ENCODE measurements around the gene LCN10. TPM values are rescaled to one million over a fixed set of nuclear protein-coding genes. Genes with fewer than 3 reads are reported as not detected.

Gene LCN10
- total RNA-seq, 1 experiment from 2014 or later = 1.5 TPM

GRCh38 chr9:136701668-136702053, 41.1 kb downstream of the LCN10 start:
- Mint-ChIP-seq H3K9me3 (no peaks in the 10 kb centered on the region; a peak in 1 of 5 replicates), H3K4me1 (peaks cover 7 to 17% of the 10 kb centered on the region in 2 experiments)
- no peak for DNase-seq

More at GRCh38 chr9:136701668-136702053, 41.1 kb downstream of the LCN10 start:
- Mint-ChIP-seq H3K36me3 (ENCODE audit: insufficient read depth in 1 of 3, low read depth in 3 of 3) (no peaks in the 10 kb centered on the region), H3K27ac (peak overlapping the region in 1 of 3 experiments; percentile 35; a peak in 1 of 7 replicates), H3K4me3 (0 out of 5 replicates have a peak overlapping the region, but pooled peaks of 1 of the 2 experiments have one; percentile 29), H3K27me3 (ENCODE audit: low read depth) (peaks cover 48% of the 10 kb centered on the region)
- H2BK5ac ChIP-seq (ENCODE audit: insufficient read length, low read length) = no peak overlapping the region
- no peak overlapping the region for H2BK12ac ChIP-seq (ENCODE audit: insufficient read length, low read depth, low read length)
- H4K5ac ChIP-seq (ENCODE audit: insufficient read length, low read depth, low read length) = no peak overlapping the region
- no peak overlapping the region for H4K91ac ChIP-seq (ENCODE audit: insufficient read length, low read depth, low read length)
- H3K56ac ChIP-seq (ENCODE audit: insufficient read length, low read depth, low read length) = no peak overlapping the region
- H2BK15ac ChIP-seq (ENCODE audit: low read depth, low read length) = no peak overlapping the region
- peak overlapping the region; percentile 35 for H3K4me2 ChIP-seq (ENCODE audit: insufficient read depth, insufficient read length, low read length)
- no peak overlapping the region for H3T11ph ChIP-seq (ENCODE audit: low read length)
- no peaks in the 10 kb centered on the region for H3K79me1 ChIP-seq (ENCODE audit: insufficient read depth, low read depth, low read length, poor library complexity, severe bottlenecking)
- H3K27ac ChIP-seq (ENCODE audit: insufficient read length, low read depth, low read length) = no peak overlapping the region
- no CpG with 5 or more reads among the region's 10 CpGs for WGBS (ENCODE audit: extremely low coverage, insufficient read length, low lambda C conversion rate)
- H2BK120ac ChIP-seq (ENCODE audit: low read depth, low read length, poor library complexity, severe bottlenecking) = peak overlapping the region; percentile 80
- H3K4ac ChIP-seq (ENCODE audit: low read depth, low read length) = no peak overlapping the region
- no peak overlapping the region for H3K14ac ChIP-seq (ENCODE audit: insufficient read depth, low read length)
- H4K20me1 ChIP-seq (ENCODE audit: control insufficient read depth, insufficient read depth, insufficient read length) = no peaks in the 10 kb centered on the region
- H3K27me3 ChIP-seq (ENCODE audit: insufficient read depth, low read length) = no peaks in the 10 kb centered on the region
- no peak overlapping the region for H2AK5ac ChIP-seq (ENCODE audit: insufficient read length, low read length)
- H3K23me2 ChIP-seq (ENCODE audit: insufficient read length, low read depth, low read length, poor library complexity, severe bottlenecking) = no peaks in the 10 kb centered on the region
- no peak overlapping the region for H3K9ac ChIP-seq (ENCODE audit: extremely low read depth, insufficient read length, low read length)
- H2AFZ ChIP-seq (ENCODE audit: low read length) = no peak overlapping the region
- no peak overlapping the region for H3K18ac ChIP-seq (ENCODE audit: insufficient read length, low read depth, low read length)
- no peak overlapping the region for H2BK20ac ChIP-seq (ENCODE audit: low read depth, low read length, poor library complexity, severe bottlenecking)
- H3K23ac ChIP-seq (ENCODE audit: insufficient read length, low read depth, low read length) = no peak overlapping the region
- TF ChIP-seq CTCF (conservative IDR thresholded peaks at IDR 0.05) = no peak
- no peaks in the 10 kb centered on the region for H3K79me2 ChIP-seq (ENCODE audit: insufficient read depth, low read length)
- H4K8ac ChIP-seq (replicated peaks; ENCODE audit: insufficient read length, low read depth, low read length) = no peak overlapping the region
- no peaks in the 10 kb centered on the region for H3K4me1 ChIP-seq (ENCODE audit: insufficient read depth, low read length)
- no peaks in the 10 kb centered on the region for H3K9me3 ChIP-seq (ENCODE audit: control insufficient read depth, low read depth, low read length)
